Endothelial cell of umbilical vein (primary cell): ENCODE results near the gene STMN3. TPM values are rescaled to one million over a fixed set of nuclear protein-coding genes. Genes with fewer than 3 reads are reported as not detected.
A peak's percentile ranks its signal among the peaks of the same experiment; 100 is the strongest.

Experiments used
- BruUV-seq: library from RNA; stranded (reverse); fragments of 400-500 nt; replicated peaks from 2 replicates; lab custom pipeline; 2021; lab: Mats Ljungman, UMichigan
- CTCF ChIA-PET: fragments of 300-600, 350-600 bp; sonication (Branson Sonifier 250); formaldehyde crosslinking; loops from one replicate; lab custom pipeline; 2021; ENCODE audit warnings: antibody characterized with exemption, inconsistent platforms; lab: Charles Lee
- POLR2A ChIA-PET: fragments of 300-600, 350-600 bp; sonication (Branson Sonifier 250); formaldehyde crosslinking; loops from one replicate; lab custom pipeline; 2021; ENCODE audit warnings: antibody characterized with exemption, inconsistent platforms; lab: Charles Lee
- DNase-seq: peaks from one replicate; pipeline ENCODE4 v3.0.0-alpha.2; 2011; ENCODE audit warnings: low read depth, low spot score
- FAIRE-seq: peaks from 2 replicates; lab custom pipeline; 2011; peaks lifted over from hg19 to GRCh38; lab: Jason Lieb, UNC
- H2AFZ ChIP-seq: 2 replicates; pipeline ENCODE4 v1.6.0; 2012; ENCODE audit warnings: low read depth, low read length, control low read depth, inconsistent platforms
- H3K27ac ChIP-seq: 2 replicates; pipeline ENCODE4 v1.5.1; 2011; ENCODE audit warnings: low read depth, mild to moderate bottlenecking, control low read depth, low read length, moderate library complexity; ENCODE audit not compliant: insufficient read depth
- H3K27me3 ChIP-seq, 2 experiments: 2 replicates each; pipeline versions ENCODE4 v1.6.0 to v1.6.1; 2011; ENCODE audit warnings: low read length in 2 of 2, mixed read lengths in 1 of 2; ENCODE audit not compliant: control insufficient read depth in 2 of 2, insufficient read depth in 2 of 2
- H3K36me3 ChIP-seq, 2 experiments: 2 replicates in 1 of 2; 3 replicates in 1 of 2; pipeline ENCODE4 v1.5.1; 2011; ENCODE audit warnings: low read length in 2 of 2, mild to moderate bottlenecking in 1 of 2, moderate library complexity in 1 of 2; ENCODE audit not compliant: control insufficient read depth in 2 of 2, insufficient read depth in 2 of 2; ENCODE audit errors: extremely low read depth in 1 of 2
- H3K4me1 ChIP-seq: 3 replicates; pipeline ENCODE4 v1.5.1; 2011; ENCODE audit warnings: mild to moderate bottlenecking, low read length; ENCODE audit not compliant: control insufficient read depth, insufficient read depth; ENCODE audit errors: extremely low read depth
- H3K4me2 ChIP-seq: 2 replicates; pipeline ENCODE4 v1.6.1; 2011; ENCODE audit warnings: low read length, control low read depth, mixed read lengths; ENCODE audit not compliant: insufficient read depth
- H3K4me3 ChIP-seq, 3 experiments: fragments of 200-600 bp in 1 of 3; sonication (generic), shearing (Covaris generic) in 1 of 3; replicated peaks in 1 of 3; 2 replicates each; pipeline ENCODE4 v1.5.1; 2011 to 2016; ENCODE audit warnings: control low read depth in 3 of 3, low read length in 3 of 3, mild to moderate bottlenecking in 2 of 3, inconsistent platforms in 1 of 3, low read depth in 1 of 3, moderate library complexity in 1 of 3; ENCODE audit not compliant: insufficient read depth in 1 of 3
- H3K79me2 ChIP-seq: 2 replicates; pipeline ENCODE4 v1.6.0; 2012; ENCODE audit warnings: low read length, inconsistent platforms; ENCODE audit not compliant: control insufficient read depth, insufficient read depth
- H3K9ac ChIP-seq: replicated peaks from 2 replicates; pipeline ENCODE3; 2011; ENCODE audit warnings: low read length, control low read depth; ENCODE audit not compliant: insufficient read depth; ENCODE audit errors: extremely low read depth
- H3K9me1 ChIP-seq: replicated peaks from 3 replicates; pipeline ENCODE4 v1.6.0; 2011; ENCODE audit warnings: mild to moderate bottlenecking, low read length; ENCODE audit not compliant: control insufficient read depth, insufficient read depth; ENCODE audit errors: extremely low read depth
- H3K9me3 ChIP-seq: replicated peaks from 2 replicates; pipeline ENCODE4 v1.5.1; 2012; ENCODE audit warnings: low read length, inconsistent platforms; ENCODE audit not compliant: control insufficient read depth, insufficient read depth
- H4K20me1 ChIP-seq: replicated peaks from 2 replicates; pipeline ENCODE3; 2011; ENCODE audit warnings: mild to moderate bottlenecking, low read length; ENCODE audit not compliant: control insufficient read depth, insufficient read depth; ENCODE audit errors: extremely low read depth
- EZH2 ChIP-seq: IDR thresholded peaks from 2 replicates; pipeline ENCODE4 v1.6.1; 2012; ENCODE audit warnings: borderline replicate concordance, low read depth, mild to moderate bottlenecking, moderate library complexity, low read length, inconsistent platforms; ENCODE audit not compliant: severe bottlenecking
- FOS ChIP-seq: IDR thresholded peaks from 2 replicates; pipeline ENCODE4 v1.6.1; 2011; ENCODE audit warnings: mild to moderate bottlenecking, low read length, moderate library complexity, borderline replicate concordance; ENCODE audit not compliant: insufficient read depth
- GATA2 ChIP-seq: IDR thresholded peaks from 2 replicates; pipeline ENCODE4 v1.7.0; 2011; ENCODE audit warnings: low read depth, mild to moderate bottlenecking, moderate library complexity, mixed read lengths, low read length; ENCODE audit not compliant: insufficient read length, insufficient read depth
- JUN ChIP-seq: IDR thresholded peaks from 2 replicates; pipeline ENCODE4 v1.6.1; 2011; ENCODE audit warnings: borderline replicate concordance, low read depth; ENCODE audit not compliant: insufficient read length, insufficient read depth
- MYC ChIP-seq: IDR thresholded peaks from one replicate; pipeline ENCODE4 v1.6.1; 2011; ENCODE audit warnings: mild to moderate bottlenecking, low read depth, low read length
- POLR2A ChIP-seq: IDR thresholded peaks from 2 replicates; pipeline ENCODE4 v1.6.1; 2012; ENCODE audit warnings: low read depth, mild to moderate bottlenecking, control low read depth, low read length
- POLR2AphosphoS5 ChIP-seq: IDR thresholded peaks from 2 replicates; pipeline ENCODE4 v1.6.1; 2012; ENCODE audit warnings: low read depth, mild to moderate bottlenecking, control low read depth, low read length, moderate library complexity; ENCODE audit not compliant: insufficient read depth
- dilution Hi-C: fragments of 300-500 bp; cut with MboI; formaldehyde crosslinking; loops from one replicate; pipeline ENCODE4 v1.15.0; 2019; ENCODE audit warnings: low sequenced_read_pairs; ENCODE audit not compliant: extremely low pct_ligation_motif_present
- intact Hi-C: fragments of 100-400 bp; cut with micrococcal nuclease; formaldehyde crosslinking; loops from one replicate; pipeline ENCODE4 v1.10.0; 2022
- polyA plus RNA-seq, 4 experiments: library from polyadenylated mRNA; depleted of rRNA in 3 of 4; stranded (reverse) in 3 of 4; unstranded in 1 of 4; fragments of >200 nt; gene quantifications; 2 replicates each; pipeline versions ENCODE4 v1.2.1 to v1.2.3, GENCODE V29; 2011 to 2012; ENCODE audit warnings: missing spikeins in 1 of 4
- total RNA-seq: library from RNA; stranded (reverse); gene quantifications from 2 replicates; pipeline ENCODE4 v1.2.3, GENCODE V29; 2021
- TF ChIP-seq, protein P1 (sequence below): IDR thresholded peaks from 2 replicates; pipeline ENCODE4 v1.6.1; 2011; ENCODE audit not compliant: insufficient read depth, insufficient read length
- TF ChIP-seq, protein P2 (sequence below), 2 donors: IDR thresholded peaks; 1 replicate in 1 of 2; 2 replicates in 1 of 2; pipeline ENCODE4 v1.5.1; 2011; ENCODE audit warnings: low read length in 2 of 2, mild to moderate bottlenecking in 2 of 2, moderate library complexity in 2 of 2, control low read depth in 1 of 2, inconsistent platforms in 1 of 2, low read depth in 1 of 2; ENCODE audit not compliant: insufficient read depth in 1 of 2; ENCODE audit errors: extremely low read depth in 1 of 2

The STMN3 gene
- total and polyA plus RNA-seq, 2 donors (not counting 3 experiments of a cell fraction or from before 2014, with no cell fraction given), result 1.7 to 4.7 TPM

DNA sequence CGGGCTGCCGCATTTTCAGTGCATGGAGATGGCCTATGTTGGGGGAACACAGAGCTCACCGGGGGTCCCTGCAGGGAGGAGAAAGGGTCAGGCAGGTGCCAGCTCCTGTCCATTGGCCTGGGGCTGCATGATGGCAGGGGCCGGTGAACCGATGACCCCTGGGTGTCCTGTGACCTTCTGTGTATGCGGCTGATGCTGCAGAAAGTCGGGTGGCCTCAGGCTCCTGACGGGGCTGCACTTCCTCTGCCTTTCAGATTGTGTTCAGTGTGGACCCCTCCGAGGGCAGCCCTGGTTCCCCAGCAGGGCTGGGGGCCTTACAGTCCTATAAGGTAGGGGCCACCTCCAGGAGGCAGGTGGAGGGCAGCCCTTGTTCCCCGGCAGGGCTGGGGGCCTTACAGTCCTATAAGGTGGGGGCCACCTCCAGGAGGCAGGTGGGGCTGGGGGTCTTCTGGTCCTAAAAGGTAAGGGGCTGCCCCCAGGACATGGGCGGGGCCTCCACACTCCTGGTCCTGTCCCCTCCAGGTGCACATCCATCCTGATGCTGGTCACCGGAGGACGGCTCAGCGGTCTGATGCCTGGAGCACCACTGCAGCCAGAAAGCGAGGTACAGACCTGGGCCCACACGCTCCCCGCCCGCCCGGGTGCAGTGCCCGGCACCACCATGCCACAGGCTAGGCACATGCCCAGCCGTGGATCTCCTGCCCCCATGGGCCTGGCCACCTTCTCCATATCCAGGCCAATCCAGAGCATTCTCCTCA, 32.2 kb upstream of the STMN3 start:
- Histone ChIP-seq H4K20me1 (no peaks in the 10 kb centered on the region), H3K4me3 (no peak overlapping the region), H2AFZ (no peak overlapping the region), H3K27me3 (no peaks in the 10 kb centered on the region), H3K36me3 (no peaks in the 10 kb centered on the region), H3K9ac (no peak overlapping the region), H3K79me2 (peaks cover 4% of the 10 kb centered on the region), H3K9me1 (no peaks in the 10 kb centered on the region), H3K4me1 (peaks cover 56% of the 10 kb centered on the region), H3K27ac (peak overlapping the region; percentile 79), H3K9me3 (no peaks in the 10 kb centered on the region), H3K4me2 (no peak overlapping the region)
- intact Hi-C loops (loop anchor here (1.0 kb wide), 2 partner anchors 27 to 57 kb away; partner anchors contain the start of gene RTEL1), dilution Hi-C loops (no loop called here)
- POLR2A ChIA-PET, result no interaction called here
- DNase-seq (no peak), FAIRE-seq (no peak)
- BruUV-seq, result no TSS peak
- TF ChIP-seq JUN (no peak), FOS (no peak), GATA2 (no peak), POLR2A (no peak), EZH2 (no peak), MYC (no peak), POLR2AphosphoS5 (no peak)
- TF ChIP-seq, protein P1, sequence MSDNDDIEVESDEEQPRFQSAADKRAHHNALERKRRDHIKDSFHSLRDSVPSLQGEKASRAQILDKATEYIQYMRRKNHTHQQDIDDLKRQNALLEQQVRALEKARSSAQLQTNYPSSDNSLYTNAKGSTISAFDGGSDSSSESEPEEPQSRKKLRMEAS, result no peak
- TF ChIP-seq, protein P2, sequence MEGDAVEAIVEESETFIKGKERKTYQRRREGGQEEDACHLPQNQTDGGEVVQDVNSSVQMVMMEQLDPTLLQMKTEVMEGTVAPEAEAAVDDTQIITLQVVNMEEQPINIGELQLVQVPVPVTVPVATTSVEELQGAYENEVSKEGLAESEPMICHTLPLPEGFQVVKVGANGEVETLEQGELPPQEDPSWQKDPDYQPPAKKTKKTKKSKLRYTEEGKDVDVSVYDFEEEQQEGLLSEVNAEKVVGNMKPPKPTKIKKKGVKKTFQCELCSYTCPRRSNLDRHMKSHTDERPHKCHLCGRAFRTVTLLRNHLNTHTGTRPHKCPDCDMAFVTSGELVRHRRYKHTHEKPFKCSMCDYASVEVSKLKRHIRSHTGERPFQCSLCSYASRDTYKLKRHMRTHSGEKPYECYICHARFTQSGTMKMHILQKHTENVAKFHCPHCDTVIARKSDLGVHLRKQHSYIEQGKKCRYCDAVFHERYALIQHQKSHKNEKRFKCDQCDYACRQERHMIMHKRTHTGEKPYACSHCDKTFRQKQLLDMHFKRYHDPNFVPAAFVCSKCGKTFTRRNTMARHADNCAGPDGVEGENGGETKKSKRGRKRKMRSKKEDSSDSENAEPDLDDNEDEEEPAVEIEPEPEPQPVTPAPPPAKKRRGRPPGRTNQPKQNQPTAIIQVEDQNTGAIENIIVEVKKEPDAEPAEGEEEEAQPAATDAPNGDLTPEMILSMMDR (IDR thresholded peaks at IDR 0.05; ENCODE audit: extremely low read depth in 1 of 2, insufficient read depth in 1 of 2, low read depth in 1 of 2, low read length in 2 of 2), result no peak
- CTCF ChIA-PET, result no interaction called here
